ENCODE data around the gene CPB2.

The CPB2 gene

GRCh38 chr13:46127358-46128023 lies 22.7 kb upstream of the CPB2 start:
- DNase-seq (ENCODE audit: low spot score) = no peak
- no peak for FAIRE-seq

- FAIRE-seq (no peak), DNase-seq (ENCODE audit: low spot score) (peak; percentile 63)
These were observed 21.9 kb upstream of the CPB2 start for GRCh38 chr13:46126552-46127357.

- FAIRE-seq (no peak), DNase-seq (ENCODE audit: low spot score) (no peak)
These were observed 21.2 kb upstream of the CPB2 start for GRCh38 chr13:46126056-46126455.

GRCh38 chr13:46124967-46125933 lies 20.4 kb upstream of the CPB2 start:
- no peak for FAIRE-seq

GRCh38 chr13:46124531-46124966 lies 19.7 kb upstream of the CPB2 start:
- no peak for FAIRE-seq

More at GRCh38 chr13:46124967-46125933, 20.4 kb upstream of the CPB2 start:
- no peak for DNase-seq (ENCODE audit: low spot score)

GRCh38 chr13:46122304-46122703 lies 17.5 kb upstream of the CPB2 start:
- DNase-seq (ENCODE audit: low spot score) (no peak), FAIRE-seq (no peak)

More at GRCh38 chr13:46124531-46124966, 19.7 kb upstream of the CPB2 start:
- no peak for DNase-seq (ENCODE audit: low spot score)

GRCh38 chr13:46121597-46122163 lies 16.8 kb upstream of the CPB2 start:
- no peak for DNase-seq (ENCODE audit: low spot score)
- FAIRE-seq = no peak

GRCh38 chr13:46121033-46121432 lies 16.2 kb upstream of the CPB2 start:
- DNase-seq (ENCODE audit: low spot score) (no peak), FAIRE-seq (no peak)

- DNase-seq (ENCODE audit: low spot score) (peak; percentile 29), FAIRE-seq (no peak)
These were observed 15.2 kb upstream of the CPB2 start for GRCh38 chr13:46119883-46120614.

GRCh38 chr13:46116653-46117502 lies 12.0 kb upstream of the CPB2 start:
- FAIRE-seq = no peak

GRCh38 chr13:46114613-46115012 lies 9.8 kb upstream of the CPB2 start:
- FAIRE-seq (no peak), DNase-seq (ENCODE audit: low spot score) (no peak)

More at GRCh38 chr13:46116653-46117502, 12.0 kb upstream of the CPB2 start:
- DNase-seq (ENCODE audit: low spot score) = no peak

GRCh38 chr13:46113596-46113995 lies 8.8 kb upstream of the CPB2 start:
- DNase-seq (ENCODE audit: low spot score) = no peak
- no peak for FAIRE-seq

GRCh38 chr13:46111151-46111550 lies 6.3 kb upstream of the CPB2 start:
- DNase-seq (ENCODE audit: low spot score) = no peak
- no peak for FAIRE-seq

GRCh38 chr13:46109451-46109850 lies 4.6 kb upstream of the CPB2 start:
- DNase-seq (ENCODE audit: low spot score) = no peak
- no peak for FAIRE-seq

GRCh38 chr13:46106839-46107371 lies 2.1 kb upstream of the CPB2 start:
- no peak for DNase-seq (ENCODE audit: low spot score)
- FAIRE-seq = no peak

GRCh38 chr13:46103037-46103436 lies 1.8 kb downstream of the CPB2 start:
- FAIRE-seq = no peak
- DNase-seq (ENCODE audit: low spot score) = no peak

- no peak for FAIRE-seq
- no peak for DNase-seq (ENCODE audit: low spot score)
These were observed 2.6 kb downstream of the CPB2 start for GRCh38 chr13:46102255-46102605.

- FAIRE-seq = no peak
- DNase-seq (ENCODE audit: low spot score) = no peak
These were observed 3.2 kb downstream of the CPB2 start for GRCh38 chr13:46101484-46102254.

- FAIRE-seq (no peak), DNase-seq (ENCODE audit: low spot score) (no peak)
These were observed 3.8 kb downstream of the CPB2 start for GRCh38 chr13:46101002-46101401.
